ENCODE data around the gene CCN5. TPM values are rescaled to one million over a fixed set of nuclear protein-coding genes. Genes with fewer than 3 reads are reported as not detected.

Gene CCN5
- total RNA-seq, 1 donor from 2014 or later, result not detected

DNA sequence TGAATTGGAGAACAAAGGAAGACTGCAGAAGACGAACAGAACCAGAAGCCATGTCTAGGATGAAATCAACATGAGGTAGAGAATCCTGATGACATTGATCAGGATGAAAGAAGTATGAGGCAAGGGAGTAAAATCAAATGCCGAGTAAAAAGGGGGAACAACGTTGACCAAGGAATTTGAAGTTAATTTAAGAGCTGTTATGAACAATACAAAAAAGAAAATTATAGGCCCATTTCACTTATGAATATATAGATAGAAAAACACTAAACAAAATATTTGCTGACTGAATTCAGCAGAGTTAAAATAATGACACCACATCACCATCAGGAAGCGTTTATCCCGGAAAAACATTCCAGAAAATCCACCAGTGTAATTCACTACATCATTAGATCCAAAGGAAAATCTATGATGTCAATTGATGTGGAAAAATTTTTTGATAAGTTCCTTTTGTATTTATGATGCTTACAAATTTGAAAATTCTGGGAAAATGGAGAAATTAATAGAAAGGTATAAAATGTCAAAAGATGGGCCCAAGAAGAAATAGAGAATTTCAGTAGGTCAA is 8.1 kb upstream of the CCN5 start:
- peak overlapping the region; percentile 27 for H3K4me3 Mint-ChIP-seq (ENCODE audit: unreplicated experiment)

DNA sequence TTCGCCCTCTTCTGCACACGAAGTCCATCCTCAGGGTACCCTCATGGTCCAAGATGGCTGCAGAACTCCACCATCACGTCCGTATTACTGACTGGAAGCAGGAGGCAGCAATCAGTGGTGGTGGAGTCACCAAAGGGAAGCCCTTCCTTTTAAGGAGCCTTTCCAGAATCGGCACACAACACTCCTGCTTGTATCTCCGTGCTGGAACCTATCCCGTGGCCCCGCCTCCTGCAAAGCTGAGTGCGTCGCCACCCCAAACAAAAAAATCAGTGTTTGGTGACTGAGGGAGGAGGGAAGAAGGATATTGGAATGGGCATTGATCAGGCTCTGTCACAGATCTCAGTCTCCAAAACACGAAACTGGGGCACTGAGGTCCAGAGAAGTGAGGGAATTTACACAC is 5.8 kb upstream of the CCN5 start:
- Mint-ChIP-seq H3K4me1 (ENCODE audit: low read depth, unreplicated experiment) (peaks cover 26% of the 10 kb centered on the region), H3K27ac (ENCODE audit: unreplicated experiment) (no peak overlapping the region)
- TF ChIP-seq, protein P1, sequence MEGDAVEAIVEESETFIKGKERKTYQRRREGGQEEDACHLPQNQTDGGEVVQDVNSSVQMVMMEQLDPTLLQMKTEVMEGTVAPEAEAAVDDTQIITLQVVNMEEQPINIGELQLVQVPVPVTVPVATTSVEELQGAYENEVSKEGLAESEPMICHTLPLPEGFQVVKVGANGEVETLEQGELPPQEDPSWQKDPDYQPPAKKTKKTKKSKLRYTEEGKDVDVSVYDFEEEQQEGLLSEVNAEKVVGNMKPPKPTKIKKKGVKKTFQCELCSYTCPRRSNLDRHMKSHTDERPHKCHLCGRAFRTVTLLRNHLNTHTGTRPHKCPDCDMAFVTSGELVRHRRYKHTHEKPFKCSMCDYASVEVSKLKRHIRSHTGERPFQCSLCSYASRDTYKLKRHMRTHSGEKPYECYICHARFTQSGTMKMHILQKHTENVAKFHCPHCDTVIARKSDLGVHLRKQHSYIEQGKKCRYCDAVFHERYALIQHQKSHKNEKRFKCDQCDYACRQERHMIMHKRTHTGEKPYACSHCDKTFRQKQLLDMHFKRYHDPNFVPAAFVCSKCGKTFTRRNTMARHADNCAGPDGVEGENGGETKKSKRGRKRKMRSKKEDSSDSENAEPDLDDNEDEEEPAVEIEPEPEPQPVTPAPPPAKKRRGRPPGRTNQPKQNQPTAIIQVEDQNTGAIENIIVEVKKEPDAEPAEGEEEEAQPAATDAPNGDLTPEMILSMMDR (IDR thresholded peaks at IDR 0.05; ENCODE audit: partially characterized antibody, unreplicated experiment), result no peak

More for the DNA sequence above, 8.1 kb upstream of the CCN5 start:
- TF ChIP-seq, protein P1 (IDR thresholded peaks at IDR 0.05; ENCODE audit: partially characterized antibody, unreplicated experiment), result no peak
- peaks cover 6% of the 10 kb centered on the region for H3K27me3 Mint-ChIP-seq (ENCODE audit: unreplicated experiment)
- H3K4me1 Mint-ChIP-seq (ENCODE audit: low read depth, unreplicated experiment), result peaks cover 27% of the 10 kb centered on the region
- H3K27ac Mint-ChIP-seq (ENCODE audit: unreplicated experiment), result peak overlapping the region; percentile 89
- H3K36me3 Mint-ChIP-seq (ENCODE audit: unreplicated experiment), result no peaks in the 10 kb centered on the region
- peaks cover 3% of the 10 kb centered on the region for H3K9me3 Mint-ChIP-seq (ENCODE audit: unreplicated experiment)
- no peak for DNase-seq

DNA sequence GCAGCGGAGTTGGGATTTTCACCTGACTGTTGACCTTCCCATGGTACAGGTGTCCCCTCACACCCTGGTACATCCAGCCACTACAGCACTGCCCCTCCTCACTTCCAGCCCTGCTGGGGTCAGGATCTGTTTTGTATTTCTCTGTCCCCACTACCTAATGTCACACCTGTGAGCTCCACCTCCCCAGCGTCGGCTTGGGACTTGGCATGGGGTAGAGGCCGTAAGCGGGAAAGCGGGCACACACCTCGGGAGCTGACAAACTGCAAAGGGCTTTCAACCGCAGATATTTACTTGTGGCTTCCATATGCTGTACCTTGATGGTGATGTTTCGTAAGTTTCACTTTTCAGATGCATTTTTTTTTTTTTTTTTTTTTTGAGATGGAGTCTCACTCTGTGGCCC is 5.4 kb upstream of the CCN5 start:
- Mint-ChIP-seq H3K4me1 (ENCODE audit: low read depth, unreplicated experiment) (peaks cover 27% of the 10 kb centered on the region), H3K27me3 (ENCODE audit: unreplicated experiment) (peaks cover 7% of the 10 kb centered on the region), H3K36me3 (ENCODE audit: unreplicated experiment) (no peaks in the 10 kb centered on the region), H3K4me3 (ENCODE audit: unreplicated experiment) (no peak overlapping the region), H3K27ac (ENCODE audit: unreplicated experiment) (no peak overlapping the region), H3K9me3 (ENCODE audit: unreplicated experiment) (peaks cover 3% of the 10 kb centered on the region)
- TF ChIP-seq, protein P1 (IDR thresholded peaks at IDR 0.05; ENCODE audit: partially characterized antibody, unreplicated experiment), result no peak
- no peak for DNase-seq

More for the DNA sequence above, 5.8 kb upstream of the CCN5 start:
- H3K4me3 Mint-ChIP-seq (ENCODE audit: unreplicated experiment), result no peak overlapping the region
- no peaks in the 10 kb centered on the region for H3K36me3 Mint-ChIP-seq (ENCODE audit: unreplicated experiment)
- H3K27me3 Mint-ChIP-seq (ENCODE audit: unreplicated experiment), result peaks cover 6% of the 10 kb centered on the region
- DNase-seq, result no peak
- H3K9me3 Mint-ChIP-seq (ENCODE audit: unreplicated experiment), result peaks cover 3% of the 10 kb centered on the region

DNA sequence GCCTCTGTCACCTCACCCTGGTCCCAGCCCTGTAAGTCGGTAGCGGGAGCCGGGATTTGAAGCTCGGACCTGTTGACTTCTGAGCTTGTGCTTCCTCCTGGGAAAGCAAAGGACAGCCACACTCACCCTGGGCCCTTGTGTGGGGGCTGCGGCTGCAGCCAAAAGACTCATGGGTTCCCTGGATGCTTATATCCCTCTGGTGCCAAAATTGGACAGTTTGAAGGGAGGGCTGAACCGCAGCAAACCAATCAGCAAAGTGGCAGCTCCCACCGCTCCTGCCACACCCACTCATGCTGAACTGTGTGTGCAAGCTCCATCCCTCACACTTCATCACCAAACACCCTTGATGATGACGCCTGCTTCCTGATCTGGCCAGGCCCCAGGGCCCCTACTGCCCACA is 3.9 kb upstream of the CCN5 start:
- H3K4me3 Mint-ChIP-seq (ENCODE audit: unreplicated experiment), result no peak overlapping the region
- H3K9me3 Mint-ChIP-seq (ENCODE audit: unreplicated experiment), result peaks cover 3% of the 10 kb centered on the region
- no peak overlapping the region for H3K27ac Mint-ChIP-seq (ENCODE audit: unreplicated experiment)
- peaks cover 19% of the 10 kb centered on the region for H3K4me1 Mint-ChIP-seq (ENCODE audit: low read depth, unreplicated experiment)
- peaks cover 2% of the 10 kb centered on the region for H3K27me3 Mint-ChIP-seq (ENCODE audit: unreplicated experiment)
- no peak for DNase-seq
- TF ChIP-seq, protein P1 (IDR thresholded peaks at IDR 0.05; ENCODE audit: partially characterized antibody, unreplicated experiment), result no peak
- no peaks in the 10 kb centered on the region for H3K36me3 Mint-ChIP-seq (ENCODE audit: unreplicated experiment)

DNA sequence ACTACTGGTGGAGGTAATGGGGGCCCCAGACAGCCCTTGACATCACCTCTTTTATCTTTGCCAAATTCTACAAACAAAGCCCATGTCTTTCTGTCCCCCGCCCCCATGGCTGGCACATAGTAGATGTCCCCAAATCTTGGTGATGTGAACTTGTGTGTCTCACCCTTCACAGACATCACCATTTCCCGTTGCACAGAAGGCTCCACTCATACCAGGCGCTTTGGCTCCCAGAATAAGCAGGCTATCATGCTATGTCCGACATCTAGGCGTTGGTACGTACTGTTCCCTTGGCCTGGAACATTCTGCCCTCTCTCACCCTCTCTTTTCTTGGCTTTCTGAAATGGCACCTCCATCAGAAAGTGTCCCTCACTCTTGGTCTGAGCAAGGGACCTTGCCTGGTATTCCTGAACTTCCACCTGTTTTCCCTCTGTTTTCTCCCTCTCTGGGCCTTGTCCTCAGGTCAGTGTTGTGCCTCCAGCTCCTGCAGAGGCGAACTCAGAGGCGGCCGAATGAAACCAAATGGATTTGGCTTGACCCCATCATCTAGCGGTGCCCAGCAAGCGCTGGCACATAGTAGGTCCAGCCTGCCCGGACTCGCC is 968 bp upstream of the CCN5 start:
- Mint-ChIP-seq H3K4me1 (ENCODE audit: low read depth, unreplicated experiment) (peaks cover 4% of the 10 kb centered on the region), H3K4me3 (ENCODE audit: unreplicated experiment) (no peak overlapping the region), H3K27ac (ENCODE audit: unreplicated experiment) (peak overlapping the region; percentile 3), H3K9me3 (ENCODE audit: unreplicated experiment) (peaks cover 3% of the 10 kb centered on the region), H3K27me3 (ENCODE audit: unreplicated experiment) (peaks cover 3% of the 10 kb centered on the region), H3K36me3 (ENCODE audit: unreplicated experiment) (no peaks in the 10 kb centered on the region)
- no peak for DNase-seq
- TF ChIP-seq, protein P1 (IDR thresholded peaks at IDR 0.05; ENCODE audit: partially characterized antibody, unreplicated experiment), result no peak

Measured in glutamatergic neuron (in vitro differentiated cells).